Hair follicle dermal papilla cell (primary cell): ENCODE measurements around the gene AGPAT1. TPM values are rescaled to one million over a fixed set of nuclear protein-coding genes. Genes with fewer than 3 reads are reported as not detected.

Experiments
- small RNA-seq: library from RNA; depleted of rRNA; stranded (forward); fragments of <200 nt; gene quantifications from one replicate; pipeline ENCODE3, GENCODE V24; 2012
- total RNA-seq: library from RNA; depleted of rRNA; stranded (reverse); fragments of >200 nt; gene quantifications from 2 replicates; pipeline ENCODE4 v1.2.3, GENCODE V29; 2012

Gene AGPAT1, protein sequence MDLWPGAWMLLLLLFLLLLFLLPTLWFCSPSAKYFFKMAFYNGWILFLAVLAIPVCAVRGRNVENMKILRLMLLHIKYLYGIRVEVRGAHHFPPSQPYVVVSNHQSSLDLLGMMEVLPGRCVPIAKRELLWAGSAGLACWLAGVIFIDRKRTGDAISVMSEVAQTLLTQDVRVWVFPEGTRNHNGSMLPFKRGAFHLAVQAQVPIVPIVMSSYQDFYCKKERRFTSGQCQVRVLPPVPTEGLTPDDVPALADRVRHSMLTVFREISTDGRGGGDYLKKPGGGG
- 28.1 and 37.0 TPM in 2 replicates for total RNA-seq

DNA sequence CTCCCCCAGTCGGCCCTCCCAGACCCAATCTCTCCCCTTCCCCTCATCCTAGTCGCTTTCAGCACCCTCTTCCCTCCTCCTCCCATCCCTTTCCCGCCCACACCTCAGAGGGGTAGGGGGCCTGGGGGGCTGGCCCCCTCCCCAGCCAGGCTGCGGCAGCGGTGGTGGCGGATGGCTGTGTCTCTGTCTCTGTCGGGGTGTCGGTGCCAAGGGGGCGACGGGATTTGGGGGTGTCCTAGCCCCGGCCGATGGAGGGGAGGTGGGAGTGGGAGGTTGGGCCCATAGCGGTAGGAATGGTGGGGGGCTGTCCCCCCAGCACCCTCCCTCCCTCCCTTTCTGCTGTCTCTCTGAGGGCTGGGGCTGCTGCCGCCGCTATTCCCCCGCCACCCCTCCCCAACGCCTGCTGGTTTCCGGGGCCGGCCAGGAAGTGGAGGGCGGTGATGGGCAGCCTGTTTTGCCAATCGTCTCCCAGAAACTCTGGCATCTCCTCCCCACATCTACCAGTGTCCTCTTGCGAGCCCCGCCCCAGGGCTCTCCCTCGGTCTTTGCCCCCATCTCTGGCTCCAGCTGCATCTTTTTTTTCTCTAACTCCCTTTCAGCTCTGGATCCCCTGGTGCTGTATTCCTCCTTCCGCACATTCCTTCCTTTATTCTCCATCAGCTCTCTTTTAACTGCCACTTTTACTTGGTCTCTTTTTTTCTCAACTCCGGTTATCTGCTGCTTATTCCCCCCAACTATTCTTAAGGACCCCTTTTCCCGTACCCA is at the start of gene AGPAT1:
Gene AGPAT1, minus strand, starts transcription at position 374 of the 765 bp plus-strand sequence. CDS start 4,588 bp downstream, outside the sequence.

DNA sequence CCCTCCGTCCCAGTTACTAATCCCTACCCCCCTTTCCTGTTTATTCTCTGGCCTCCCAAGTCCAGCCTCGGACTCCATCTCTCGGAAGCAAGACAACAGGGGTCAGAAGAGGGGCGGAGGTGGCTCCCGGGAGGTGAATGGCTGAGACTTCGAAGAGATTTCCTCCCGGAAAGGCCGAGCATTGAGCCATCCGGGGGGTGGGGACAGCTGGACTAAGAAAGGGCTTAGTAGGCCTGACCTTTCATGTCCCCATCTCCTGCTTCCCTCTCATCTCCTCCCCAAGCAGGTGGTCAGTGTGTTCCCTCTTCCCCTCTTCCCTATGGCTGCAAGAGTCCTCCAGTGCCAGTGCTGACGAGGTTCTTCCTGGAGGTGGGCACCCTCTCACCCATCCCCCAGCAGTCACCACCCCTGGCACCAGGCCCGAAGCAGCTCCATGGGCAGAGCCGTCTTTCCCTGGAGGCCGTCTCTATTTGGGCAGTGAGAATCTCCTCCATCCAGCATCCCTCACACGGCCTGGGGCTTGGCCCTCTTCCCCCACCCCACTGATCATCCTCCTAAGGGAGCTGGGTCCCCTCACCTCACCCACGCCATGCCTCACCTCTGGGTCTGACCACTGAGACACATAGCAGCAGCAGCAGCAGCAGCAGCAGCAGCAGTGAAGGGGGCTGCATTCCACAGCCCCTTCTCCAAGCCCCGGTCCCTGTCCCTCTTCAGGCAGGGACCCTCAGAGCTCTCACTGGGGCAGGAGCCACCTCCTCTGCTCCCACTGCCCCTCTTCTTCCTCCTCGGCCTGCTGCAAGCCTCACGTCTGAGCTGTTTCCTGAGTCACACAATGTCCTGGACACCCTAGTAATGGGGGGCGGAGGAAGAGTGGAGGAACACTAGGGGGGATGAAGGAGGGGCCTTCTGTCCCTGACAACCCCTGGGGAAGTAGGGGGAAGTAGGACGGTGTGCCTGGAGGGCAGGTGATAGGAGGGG is 47.7 kb upstream of the AGPAT1 start, which contains the start of gene NOTCH4:
Gene NOTCH4, minus strand, starts transcription at position 810 of the 978 bp plus-strand sequence. Its CDS starts 139 bp downstream, at position 671.

DNA sequence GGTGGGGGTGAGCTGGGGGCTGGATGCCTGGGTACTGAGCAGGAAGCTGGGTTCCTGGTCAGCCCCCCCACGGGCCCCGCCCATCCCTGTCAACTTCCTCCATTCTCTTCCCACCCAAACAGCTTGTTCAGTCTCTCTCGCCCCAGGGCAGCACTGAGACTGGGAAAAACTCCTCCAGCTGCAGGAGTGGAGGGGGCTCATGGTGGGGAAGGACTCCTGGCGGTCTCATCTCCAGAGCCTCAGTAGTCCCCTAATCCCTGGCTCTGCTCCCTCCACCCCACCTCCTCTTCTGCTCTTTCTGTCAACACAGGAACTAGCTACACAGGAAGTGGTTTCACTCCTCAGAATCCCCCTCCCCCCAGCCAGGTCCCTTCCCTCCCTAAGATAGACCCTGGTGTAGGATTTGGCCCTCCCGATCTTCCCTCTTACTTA is 16.7 kb upstream of the AGPAT1 start, which contains the start of gene GPSM3:
Gene GPSM3, minus strand, starts transcription at position 36 of the 432 bp plus-strand sequence. CDS start 130 bp downstream, outside the sequence.

DNA sequence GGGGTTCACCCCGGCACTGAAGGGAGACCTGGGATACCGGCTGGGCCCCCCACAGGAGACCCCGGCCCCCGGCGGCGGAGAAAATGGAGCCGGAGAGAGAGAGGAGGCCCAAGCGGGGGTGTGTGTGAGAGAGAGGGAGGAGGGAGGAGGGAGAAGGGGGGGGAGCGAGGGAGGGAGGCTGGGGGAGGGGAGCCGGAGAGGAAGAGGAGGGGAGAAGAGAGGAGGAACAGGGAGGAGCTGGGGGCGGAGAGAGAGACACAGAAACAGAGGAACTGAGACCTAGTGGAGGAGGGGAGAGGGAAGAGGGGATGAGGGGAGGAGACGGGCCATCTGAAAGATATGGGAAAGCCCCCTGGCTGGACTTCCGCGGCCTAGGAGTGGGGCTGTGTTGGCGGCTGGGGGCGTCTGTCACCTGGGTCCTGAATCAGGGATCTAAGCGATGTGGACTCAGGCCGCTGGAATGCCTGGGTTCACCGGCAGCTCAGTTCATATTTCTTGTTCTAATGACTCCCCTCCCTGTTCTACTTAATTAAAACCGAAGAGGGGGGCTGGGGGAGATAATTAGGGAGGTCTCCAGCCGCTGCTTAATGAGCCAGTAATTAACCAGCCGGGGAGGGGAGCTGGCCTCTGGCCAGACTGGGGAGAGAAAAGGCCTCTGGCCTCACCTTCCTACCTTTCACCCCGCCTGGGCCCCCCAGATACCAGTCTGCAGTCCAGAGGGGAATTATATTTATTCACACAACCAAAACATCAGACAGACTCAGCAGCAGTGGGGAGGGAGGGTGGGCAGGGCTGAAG is 14.4 kb upstream of the AGPAT1 start, which contains the start of gene PBX2:
Gene PBX2, minus strand, starts transcription at position 149 of the 798 bp plus-strand sequence. CDS start 287 bp downstream, outside the sequence.

DNA sequence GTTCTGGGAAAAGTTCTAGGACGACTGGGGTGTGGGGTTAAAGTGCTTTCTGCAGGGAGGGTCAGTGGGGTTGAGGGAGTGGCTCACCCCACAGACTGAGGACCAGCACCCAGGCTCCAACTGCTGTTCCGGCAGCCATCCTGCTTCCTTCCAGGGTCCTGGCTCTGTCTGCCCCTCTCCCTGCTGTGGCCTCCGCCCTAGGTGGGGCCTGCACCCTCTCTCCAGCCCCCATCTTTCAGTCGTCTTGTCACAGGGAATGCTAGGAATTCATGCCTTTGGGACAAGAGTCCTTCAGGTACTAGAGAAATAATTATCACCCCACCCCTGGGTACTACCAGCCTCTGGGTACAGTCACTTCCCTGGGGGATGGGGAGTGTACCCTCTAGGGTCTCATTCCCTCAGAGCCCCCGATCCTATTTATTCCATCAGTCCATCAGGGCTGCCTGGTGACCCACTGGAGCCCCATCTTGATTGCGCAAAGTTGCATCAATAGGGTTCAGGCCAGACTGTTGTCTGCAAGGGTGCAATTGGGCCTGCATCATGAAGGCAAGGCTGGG is 8.3 kb upstream of the AGPAT1 start, which contains the start of gene AGER:
Gene AGER, minus strand, starts transcription at position 170 of the 557 bp plus-strand sequence. Its CDS starts 31 bp downstream, at position 139.

DNA sequence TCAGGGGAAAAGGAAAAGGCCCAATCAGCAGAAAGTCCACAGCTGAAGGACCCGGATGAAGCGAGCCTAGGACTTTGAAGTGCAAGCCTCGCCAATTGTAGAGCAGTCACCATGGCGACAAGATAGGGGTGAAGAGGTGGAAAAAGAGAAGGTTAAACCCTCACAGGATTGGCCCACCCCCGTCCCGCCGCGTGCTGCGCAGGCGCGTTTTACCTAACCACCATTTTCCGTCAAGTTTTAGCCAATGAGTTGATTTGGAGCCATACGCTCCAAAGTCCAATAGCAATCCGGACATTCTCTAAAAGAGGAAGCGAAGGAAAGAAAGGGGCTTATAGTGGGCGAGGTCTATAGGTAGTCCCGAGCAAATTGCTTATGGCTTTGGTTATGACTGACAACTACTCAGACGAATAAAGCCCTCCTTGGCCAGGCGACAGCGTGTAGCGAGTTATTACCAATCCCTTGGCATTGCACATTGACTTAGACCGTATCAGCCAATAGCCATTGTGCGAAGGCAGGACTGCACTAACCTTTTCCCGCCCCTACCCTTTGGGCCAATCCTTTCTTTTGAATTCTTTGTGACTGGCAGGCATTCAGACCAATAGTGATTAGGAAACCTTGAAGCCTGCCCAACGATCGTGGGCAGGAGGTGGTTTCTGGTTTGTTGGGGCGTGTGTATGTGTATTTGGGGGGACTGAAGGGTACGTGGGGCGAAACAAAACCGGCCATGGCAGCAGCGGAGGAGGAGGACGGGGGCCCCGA is 2.1 kb upstream of the AGPAT1 start, which contains the start of gene RNF5:
Gene RNF5, plus strand, starts transcription at position 618 of the 759 bp plus-strand sequence. Its CDS starts 107 bp downstream, at position 725.

DNA sequence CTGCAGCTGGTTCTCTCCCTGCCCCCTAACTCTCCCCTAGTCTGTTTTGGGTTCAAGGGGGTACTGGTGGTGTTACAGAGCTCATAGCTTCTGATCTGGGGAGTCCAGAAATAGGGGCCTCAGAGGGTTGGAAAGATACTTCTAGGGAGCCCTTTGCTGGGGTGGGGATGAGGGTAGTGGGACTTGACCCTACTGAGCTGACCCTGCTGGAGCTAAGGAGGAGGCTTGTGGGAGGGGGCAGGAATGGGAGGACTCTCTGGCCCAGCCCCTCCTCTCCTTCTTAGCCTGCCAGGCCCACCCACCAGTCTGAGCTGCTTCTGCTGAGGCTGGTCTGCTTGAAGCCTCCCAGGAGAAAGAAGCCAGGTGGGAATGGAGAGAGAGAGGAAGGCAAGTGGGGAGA is 11.6 kb downstream of the AGPAT1 start, which contains the start of gene EGFL8:
Gene EGFL8, plus strand, starts transcription at position 301 of the 400 bp plus-strand sequence. CDS start 1,571 bp downstream, outside the sequence.

DNA sequence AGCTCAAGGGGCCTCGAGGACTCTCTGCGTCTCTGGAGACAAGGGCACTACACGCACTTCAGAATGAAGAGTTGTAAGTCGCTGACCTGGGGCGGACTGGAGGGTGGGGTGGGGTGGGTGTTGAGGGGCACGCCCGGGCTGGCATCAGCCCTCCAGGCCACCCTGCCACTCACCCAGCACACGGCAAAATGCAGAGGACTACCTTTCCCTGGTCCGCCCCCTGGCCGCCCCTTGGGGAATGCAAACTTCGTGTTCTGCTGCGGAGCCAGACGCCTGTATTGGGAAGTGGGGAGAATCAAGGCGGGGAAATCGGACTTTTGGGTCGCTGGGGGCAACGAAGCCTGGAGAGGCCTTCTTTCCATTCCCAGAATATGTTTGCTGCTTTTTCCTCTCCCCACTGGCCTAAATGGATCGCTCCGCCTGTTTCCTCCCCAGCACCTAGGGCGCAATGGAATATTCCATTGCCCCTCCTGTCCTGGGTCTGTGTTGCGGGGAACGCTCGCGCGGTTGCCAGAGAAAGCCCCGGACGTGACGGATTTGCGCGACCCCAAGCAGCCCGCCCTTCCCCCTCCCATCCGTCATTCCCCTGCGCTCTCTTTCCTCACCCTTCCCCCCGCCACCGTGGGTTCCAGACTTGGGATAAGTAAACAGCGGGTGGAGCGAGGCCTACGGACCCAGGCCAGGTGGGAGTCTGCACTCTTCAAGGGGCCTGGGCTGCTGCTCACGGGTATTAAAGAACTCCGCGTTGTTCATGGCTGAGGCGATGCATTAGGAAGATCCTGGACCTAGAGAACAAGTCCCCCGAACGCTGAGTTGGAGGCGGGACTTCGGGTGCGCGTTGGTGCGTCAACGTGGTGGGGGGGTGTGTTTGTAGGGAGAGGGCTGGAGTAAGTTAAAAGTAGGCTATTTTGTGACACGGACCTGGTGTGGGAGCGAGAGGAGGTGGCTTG is 22.0 kb downstream of the AGPAT1 start, which contains the start of gene PPT2:
Gene PPT2, plus strand, starts transcription at position 578 of the 950 bp plus-strand sequence. CDS start 454 bp downstream, outside the sequence.

DNA sequence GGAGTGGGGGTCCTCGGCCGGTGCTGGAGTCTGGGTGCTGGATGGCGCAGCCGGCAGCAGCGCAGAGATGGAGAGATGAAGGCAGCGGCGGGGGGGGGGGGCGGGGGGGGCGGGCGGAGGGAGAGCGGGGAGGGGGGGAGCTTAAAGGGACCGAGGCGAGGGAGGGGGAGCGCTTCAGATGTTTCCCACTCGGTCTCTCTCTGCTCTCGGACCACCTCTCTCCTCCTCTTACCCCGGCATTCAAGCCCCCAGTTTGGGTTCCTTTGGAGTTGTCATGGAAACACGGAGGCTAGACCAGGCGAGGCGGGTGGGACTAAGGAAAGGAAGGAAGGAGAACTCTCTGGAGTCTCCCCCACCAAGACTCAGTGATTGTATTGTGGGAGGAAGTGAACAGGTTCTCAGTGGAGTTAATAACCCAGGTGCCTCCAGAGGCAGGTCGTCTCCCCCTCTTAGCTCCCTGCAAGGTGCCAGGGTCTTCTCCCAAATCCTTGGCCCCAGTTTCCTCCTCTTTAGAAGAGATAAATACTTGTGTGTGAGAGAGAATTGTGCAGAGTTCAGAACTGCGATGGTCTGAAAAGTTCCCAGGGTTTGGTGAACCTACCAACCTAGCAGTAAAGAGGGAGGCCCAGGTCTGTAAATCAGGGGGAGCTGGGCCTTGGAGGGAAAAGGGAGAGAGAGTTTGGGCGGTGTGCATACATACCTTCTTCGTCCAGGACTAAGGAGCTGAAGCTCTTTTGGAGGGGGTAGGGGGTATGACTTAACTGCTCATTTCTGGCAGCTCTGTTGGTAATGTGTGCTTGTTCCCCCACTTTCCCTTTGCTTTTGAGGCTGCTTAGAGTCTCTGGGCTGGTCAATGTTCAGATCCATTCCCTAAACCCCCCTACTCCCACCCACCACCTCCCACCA is 23.8 kb downstream of the AGPAT1 start, which contains the start of gene PRRT1:
Gene PRRT1, minus strand, starts transcription at position 77 of the 906 bp plus-strand sequence. CDS start 112 bp downstream, outside the sequence.

DNA sequence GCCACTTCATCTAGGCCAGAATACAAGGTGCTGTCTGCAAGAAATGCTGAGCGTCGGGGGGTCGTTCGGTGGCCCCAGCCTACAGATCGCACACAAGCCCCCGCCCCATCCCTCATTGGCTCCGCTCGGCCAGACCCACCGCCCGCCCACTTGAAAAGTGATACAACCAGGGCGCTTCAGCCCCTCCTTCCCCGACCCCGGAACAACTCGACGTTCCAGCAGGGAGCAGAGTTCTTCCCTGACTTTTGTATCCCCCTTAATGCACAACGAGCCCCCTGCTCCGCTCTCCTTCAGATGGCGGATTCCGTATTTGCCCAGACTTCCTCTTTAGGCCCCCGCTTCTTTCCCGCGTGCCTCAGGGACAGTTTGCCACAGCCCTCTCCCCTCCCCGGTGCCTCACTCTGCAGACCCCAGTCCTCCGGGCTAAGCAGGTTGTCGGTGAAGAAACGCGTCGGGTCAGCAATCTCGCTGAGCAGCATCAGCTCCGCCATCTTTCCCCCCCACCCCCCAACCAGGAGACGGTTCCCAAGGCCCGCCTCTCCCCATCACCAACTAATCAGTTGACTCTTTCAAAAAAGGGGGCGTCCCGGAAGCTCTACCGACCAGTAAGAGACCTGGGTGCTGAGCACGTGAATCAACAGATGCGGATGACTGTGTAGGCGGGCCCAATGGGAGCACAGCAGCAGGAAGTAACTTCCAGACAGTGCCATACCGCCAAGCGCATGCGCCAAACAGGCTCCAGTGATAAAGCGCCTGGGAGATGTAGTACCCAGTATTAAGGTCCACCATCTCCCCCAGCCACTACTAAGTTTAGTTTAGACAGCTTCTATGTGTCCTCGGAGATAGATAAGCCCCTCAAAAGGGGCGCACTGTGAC is 47.9 kb downstream of the AGPAT1 start, which contains the start of gene ATF6B:
Gene ATF6B, minus strand, starts transcription at position 530 of the 876 bp plus-strand sequence. Its CDS starts 39 bp downstream, at position 491.

Small RNA genes lying within 50 kb of the gene (small RNA-seq; reads per million reads assigned to genes)
- not detected for gene AL662884.1
- gene MIR6833 = not detected

Other genes with a start within 250 kb of the AGPAT1 start
- 2.1 and 3.3 TPM in 2 replicates for gene C2, start 248.4 kb downstream of the AGPAT1 start, total RNA-seq
- 13.5 and 31.3 TPM in 2 replicates for gene CFB, start 230.0 kb downstream of the AGPAT1 start, total RNA-seq
- 81.9 and 97.9 TPM in 2 replicates for gene NELFE, start 217.1 kb downstream of the AGPAT1 start, total RNA-seq
- 47.5 and 61.8 TPM in 2 replicates for gene SKIC2, start 216.9 kb downstream of the AGPAT1 start, total RNA-seq
- gene DXO, start 203.9 kb downstream of the AGPAT1 start, total RNA-seq = 21.1 and 21.3 TPM in 2 replicates
- 4.9 and 6.8 TPM in 2 replicates for gene C4A, start 194.0 kb downstream of the AGPAT1 start, total RNA-seq
- 2.1 and 2.8 TPM in 2 replicates for gene C4B, start 161.3 kb downstream of the AGPAT1 start, total RNA-seq
- gene CYP21A2, start 137.7 kb downstream of the AGPAT1 start, total RNA-seq = 0.12 TPM in 1 of 2 replicates, not detected in the other
- gene TNXB, start 66.7 kb downstream of the AGPAT1 start, total RNA-seq = 4.1 and 7.4 TPM in 2 replicates
- 19.3 and 30.8 TPM in 2 replicates for gene ATF6B, start 47.8 kb downstream of the AGPAT1 start, total RNA-seq
- 5.5 TPM in 2 replicates for gene FKBPL, start 45.8 kb downstream of the AGPAT1 start, total RNA-seq
- gene PRRT1, start 24.1 kb downstream of the AGPAT1 start, total RNA-seq = 0.16 TPM in 1 of 2 replicates, not detected in the other
- gene PPT2, start 21.9 kb downstream of the AGPAT1 start, total RNA-seq = 9.9 and 11.5 TPM in 2 replicates
- gene EGFL8, start 11.5 kb downstream of the AGPAT1 start, total RNA-seq = 0.97 and 1.9 TPM in 2 replicates
- gene RNF5, start 2.3 kb upstream of the AGPAT1 start, total RNA-seq = 24.7 and 44.4 TPM in 2 replicates
- gene AGER, start 8.2 kb upstream of the AGPAT1 start, total RNA-seq = 0.16 TPM in 1 of 2 replicates, not detected in the other
- gene PBX2, start 14.1 kb upstream of the AGPAT1 start, total RNA-seq = 28.9 and 34.7 TPM in 2 replicates
- gene GPSM3, start 16.6 kb upstream of the AGPAT1 start, total RNA-seq = 3.1 and 4.7 TPM in 2 replicates
- gene NOTCH4, start 48.0 kb upstream of the AGPAT1 start, total RNA-seq = 0.12 and 0.49 TPM in 2 replicates
- gene TSBP1, start 195.8 kb upstream of the AGPAT1 start, total RNA-seq = not detected in 2 replicates
- not detected in 2 replicates for gene BTNL2, start 231.1 kb upstream of the AGPAT1 start, total RNA-seq